ENCODE results near the gene ARID4A.
"Not testable (repeated sequence)": the region's sequence is repeated elsewhere in the genome, so short reads cannot be mapped to it uniquely, and the experiment has no call there.

Gene ARID4A

DNA sequence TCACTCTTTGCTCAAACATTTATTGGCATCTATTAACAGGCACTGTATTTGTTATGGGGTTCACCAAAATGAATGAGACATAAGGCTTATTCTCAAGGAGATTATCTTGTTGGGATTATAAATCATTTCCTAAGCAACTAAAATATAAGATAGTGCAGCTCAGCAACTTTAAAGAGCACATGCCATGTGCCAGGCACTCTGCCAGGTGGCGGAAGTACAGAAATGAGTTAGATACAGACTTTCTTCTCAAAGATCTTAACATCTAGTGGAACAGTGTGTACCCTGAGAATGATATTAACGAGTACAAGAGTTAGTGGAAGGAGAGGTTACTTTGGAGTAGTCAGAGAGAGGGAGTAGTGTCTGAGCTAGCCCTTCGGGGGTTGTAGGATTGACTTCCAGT is 68.9 kb downstream of the ARID4A start:
- DNase-seq: no peak

- DNase-seq: no peak
Measured at GRCh38 chr14:58368956-58369355, 70.6 kb downstream of the ARID4A start.

DNA sequence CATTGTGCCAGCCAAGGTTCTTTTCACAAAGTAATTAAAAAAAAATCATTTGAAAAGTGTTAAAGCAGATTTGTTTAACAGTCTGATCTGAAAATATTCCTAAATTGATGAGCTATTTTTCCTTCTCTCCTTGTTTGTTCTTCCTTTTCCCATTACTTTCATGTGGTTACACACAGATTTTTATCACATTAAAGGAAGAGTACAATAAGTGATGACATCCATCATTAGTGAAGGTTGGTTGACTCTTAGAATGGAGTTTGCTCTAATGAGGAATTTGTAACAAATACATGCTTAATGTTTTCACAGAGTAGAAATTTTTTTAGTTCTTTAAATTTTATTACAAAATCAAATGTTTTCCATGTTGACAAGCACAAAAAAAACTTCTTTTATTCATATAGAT is 78.4 kb downstream of the ARID4A start:
- no peak for DNase-seq

DNA sequence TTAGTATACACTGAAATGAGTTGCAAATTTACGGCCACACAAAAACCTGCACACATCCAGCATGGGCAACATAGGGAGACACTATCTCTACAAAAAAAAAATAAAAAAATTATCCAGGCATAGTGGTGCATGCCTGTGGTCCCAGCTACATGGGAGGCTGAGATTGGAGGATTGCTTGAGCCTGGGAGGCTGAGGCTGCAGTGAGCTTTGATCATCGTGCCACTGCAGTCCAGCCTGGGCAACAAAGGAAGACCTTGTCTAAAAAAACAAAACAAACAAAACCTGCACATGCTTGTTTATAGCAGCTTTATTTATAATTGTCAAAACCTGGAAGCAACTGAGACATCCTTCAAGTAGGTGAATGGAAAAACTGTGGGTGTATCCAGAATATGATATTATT is 92.5 kb downstream of the ARID4A start:
- no peak for DNase-seq

DNA sequence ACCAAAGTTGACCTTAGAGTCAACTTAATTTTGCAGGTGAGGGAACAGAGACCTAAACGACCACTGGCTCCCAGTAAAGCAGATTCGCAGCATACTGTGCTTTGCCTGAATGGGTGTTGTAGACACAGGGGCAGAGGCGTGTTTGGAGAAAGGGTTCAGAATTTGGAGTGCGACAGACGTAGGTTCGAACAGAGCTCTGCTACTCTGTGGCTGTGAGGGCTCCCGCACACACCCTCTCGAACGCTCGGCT is 97.1 kb downstream of the ARID4A start:
- no peak for DNase-seq

GRCh38 chr14:58395812-58396788 is 97.7 kb downstream of the ARID4A start, which contains the start of gene TOMM20L:
TOMM20L (plus strand) TSS chr14:58395930; CDS start chr14:58395958, 28 bp downstream.
- peak; percentile 85 for DNase-seq

DNA sequence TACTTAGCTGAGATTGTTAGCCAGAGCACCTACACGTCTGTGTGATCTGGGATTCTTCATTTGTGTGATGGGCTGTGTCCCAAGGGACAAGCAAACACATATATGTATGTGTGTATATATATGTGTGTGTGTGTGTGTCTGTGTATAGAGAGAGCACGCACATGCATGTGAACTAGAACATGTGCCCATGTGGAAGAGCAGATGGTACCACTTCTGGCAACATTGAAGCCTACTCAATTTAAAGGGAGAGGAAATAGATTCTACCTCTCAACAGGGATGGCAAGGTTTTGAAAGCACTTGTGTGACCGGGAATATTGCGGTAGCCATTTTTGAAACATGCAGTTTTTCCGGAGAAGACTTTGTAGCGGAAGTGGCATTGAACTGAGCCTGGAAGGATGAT is 98.8 kb downstream of the ARID4A start:
- DNase-seq: no peak

DNA sequence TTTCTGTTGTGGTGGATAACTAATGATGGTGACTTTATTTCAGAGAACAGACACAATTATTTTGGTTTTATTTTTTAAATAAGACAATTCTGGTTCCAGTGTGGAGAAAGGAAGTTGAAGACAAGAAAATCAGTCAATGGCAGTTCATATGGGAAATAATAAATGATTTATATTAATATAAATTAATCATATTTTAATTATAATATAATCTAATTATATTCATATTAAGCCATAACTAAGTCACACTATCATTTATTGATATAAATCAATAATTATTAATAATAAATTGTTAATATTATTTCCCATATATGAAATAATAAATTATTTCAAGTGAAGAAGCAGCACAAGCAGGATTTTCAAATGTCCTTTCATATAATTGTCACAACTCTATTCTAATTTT is 100.1 kb downstream of the ARID4A start:
- no peak for DNase-seq

- no peak for DNase-seq
Measured at GRCh38 chr14:58398895-58399294, 100.5 kb downstream of the ARID4A start.

GRCh38 chr14:58401587-58401986 is 103.2 kb downstream of the ARID4A start:
- DNase-seq: no peak

- no peak for DNase-seq
Measured at GRCh38 chr14:58408681-58409215, 110.4 kb downstream of the ARID4A start.

GRCh38 chr14:58414845-58415244 is 116.5 kb downstream of the ARID4A start:
- no peak for DNase-seq

- DNase-seq: no peak
Measured at GRCh38 chr14:58415636-58416547, 117.5 kb downstream of the ARID4A start.

GRCh38 chr14:58416934-58417333 is 118.6 kb downstream of the ARID4A start:
- not testable (repeated sequence) for DNase-seq

Data from activated CD4-positive, CD25-positive, alpha-beta regulatory T cell treated with anti-CD3 and anti-CD28 coated beads, Interleukin-2, amount 50 U/mL, for 72 hours (primary cell).